ENCODE measurements around the gene ADAM22. TPM values are rescaled to one million over a fixed set of nuclear protein-coding genes. Genes with fewer than 3 reads are reported as not detected.

ADAM22 gene
- total and polyA plus RNA-seq, 4 donors: 0.04 to 0.61 (median 0.15) TPM

DNA sequence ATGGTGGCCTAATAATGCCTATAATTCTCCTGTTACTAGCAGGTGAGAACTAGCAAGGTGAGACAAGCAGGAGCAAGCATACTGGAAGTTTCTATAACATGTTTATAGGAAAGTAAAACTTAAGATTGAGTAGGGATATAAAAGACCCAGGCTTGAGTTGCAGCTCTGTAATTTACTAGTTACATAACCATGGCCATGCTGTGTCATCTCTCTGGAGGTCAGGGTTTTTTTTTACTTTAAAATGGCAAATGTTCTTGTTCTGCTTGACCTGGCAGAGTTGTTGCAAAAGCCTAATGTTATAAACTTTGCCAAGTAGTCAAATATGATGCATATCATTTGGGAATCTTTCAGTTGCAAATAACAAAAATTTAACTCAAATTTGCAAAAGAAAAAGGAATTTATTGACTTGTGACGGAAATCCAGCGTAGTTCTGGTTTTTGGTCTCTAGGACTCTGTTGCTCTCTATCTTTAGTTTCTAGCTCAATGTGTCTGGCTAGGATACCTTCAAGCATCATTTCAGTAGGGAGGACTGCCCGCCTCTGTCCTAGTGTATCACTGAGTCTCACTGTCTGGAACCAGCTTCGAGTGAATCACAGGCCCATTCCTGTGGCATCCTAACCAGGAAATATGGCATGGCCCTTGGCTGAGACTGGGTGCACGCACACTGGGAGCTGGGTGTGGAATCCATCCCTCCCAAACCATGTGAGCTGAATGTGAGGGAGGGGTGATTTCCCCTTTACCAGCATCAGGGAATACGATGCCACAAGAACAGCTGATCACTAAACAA, 67.9 kb downstream of the ADAM22 start:
- no peak for DNase-seq (ENCODE audit: low spot score)
- no peaks in the 10 kb centered on the region for H3K36me3 ChIP-seq (ENCODE audit: control insufficient read depth in 4 of 4, insufficient read depth in 3 of 4, low read depth in 1 of 4, low read length in 3 of 4)
- H3K27me3 ChIP-seq (ENCODE audit: control insufficient read depth in 4 of 4, insufficient read depth in 4 of 4, low read length in 3 of 4): no peaks in the 10 kb centered on the region
- no peaks in the 10 kb centered on the region for H3K9me3 ChIP-seq (ENCODE audit: control insufficient read depth in 4 of 4, low read length in 3 of 4)
- H3K27ac ChIP-seq (ENCODE audit: low read depth in 1 of 2, low read length in 2 of 2): no peak overlapping the region
- TF ChIP-seq EGR1 (IDR thresholded peaks at IDR 0.05; ENCODE audit: low read depth in 2 of 2) (no peak), HNF4G (IDR thresholded peaks at IDR 0.05) (no peak), GABPA (IDR thresholded peaks at IDR 0.05 in 1 of 2, conservative IDR thresholded peaks at IDR 0.05 in 1 of 2) (no peak), FOXA1 (IDR thresholded peaks at IDR 0.05) (no peak), YY1 (IDR thresholded peaks at IDR 0.05) (no peak), RXRA (IDR thresholded peaks at IDR 0.05) (no peak), JUND (IDR thresholded peaks at IDR 0.05) (no peak), SP1 (IDR thresholded peaks at IDR 0.05) (no peak), FOXA2 (IDR thresholded peaks at IDR 0.05) (no peak)
- TF ChIP-seq, protein P1, sequence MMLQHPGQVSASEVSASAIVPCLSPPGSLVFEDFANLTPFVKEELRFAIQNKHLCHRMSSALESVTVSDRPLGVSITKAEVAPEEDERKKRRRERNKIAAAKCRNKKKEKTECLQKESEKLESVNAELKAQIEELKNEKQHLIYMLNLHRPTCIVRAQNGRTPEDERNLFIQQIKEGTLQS (IDR thresholded peaks at IDR 0.05): no peak
- TF ChIP-seq, protein P2, sequence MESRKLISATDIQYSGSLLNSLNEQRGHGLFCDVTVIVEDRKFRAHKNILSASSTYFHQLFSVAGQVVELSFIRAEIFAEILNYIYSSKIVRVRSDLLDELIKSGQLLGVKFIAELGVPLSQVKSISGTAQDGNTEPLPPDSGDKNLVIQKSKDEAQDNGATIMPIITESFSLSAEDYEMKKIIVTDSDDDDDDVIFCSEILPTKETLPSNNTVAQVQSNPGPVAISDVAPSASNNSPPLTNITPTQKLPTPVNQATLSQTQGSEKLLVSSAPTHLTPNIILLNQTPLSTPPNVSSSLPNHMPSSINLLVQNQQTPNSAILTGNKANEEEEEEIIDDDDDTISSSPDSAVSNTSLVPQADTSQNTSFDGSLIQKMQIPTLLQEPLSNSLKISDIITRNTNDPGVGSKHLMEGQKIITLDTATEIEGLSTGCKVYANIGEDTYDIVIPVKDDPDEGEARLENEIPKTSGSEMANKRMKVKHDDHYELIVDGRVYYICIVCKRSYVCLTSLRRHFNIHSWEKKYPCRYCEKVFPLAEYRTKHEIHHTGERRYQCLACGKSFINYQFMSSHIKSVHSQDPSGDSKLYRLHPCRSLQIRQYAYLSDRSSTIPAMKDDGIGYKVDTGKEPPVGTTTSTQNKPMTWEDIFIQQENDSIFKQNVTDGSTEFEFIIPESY (IDR thresholded peaks at IDR 0.05): no peak
- TF ChIP-seq, protein P3, sequence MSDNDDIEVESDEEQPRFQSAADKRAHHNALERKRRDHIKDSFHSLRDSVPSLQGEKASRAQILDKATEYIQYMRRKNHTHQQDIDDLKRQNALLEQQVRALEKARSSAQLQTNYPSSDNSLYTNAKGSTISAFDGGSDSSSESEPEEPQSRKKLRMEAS (IDR thresholded peaks at IDR 0.05): no peak
- TF ChIP-seq, protein P4, sequence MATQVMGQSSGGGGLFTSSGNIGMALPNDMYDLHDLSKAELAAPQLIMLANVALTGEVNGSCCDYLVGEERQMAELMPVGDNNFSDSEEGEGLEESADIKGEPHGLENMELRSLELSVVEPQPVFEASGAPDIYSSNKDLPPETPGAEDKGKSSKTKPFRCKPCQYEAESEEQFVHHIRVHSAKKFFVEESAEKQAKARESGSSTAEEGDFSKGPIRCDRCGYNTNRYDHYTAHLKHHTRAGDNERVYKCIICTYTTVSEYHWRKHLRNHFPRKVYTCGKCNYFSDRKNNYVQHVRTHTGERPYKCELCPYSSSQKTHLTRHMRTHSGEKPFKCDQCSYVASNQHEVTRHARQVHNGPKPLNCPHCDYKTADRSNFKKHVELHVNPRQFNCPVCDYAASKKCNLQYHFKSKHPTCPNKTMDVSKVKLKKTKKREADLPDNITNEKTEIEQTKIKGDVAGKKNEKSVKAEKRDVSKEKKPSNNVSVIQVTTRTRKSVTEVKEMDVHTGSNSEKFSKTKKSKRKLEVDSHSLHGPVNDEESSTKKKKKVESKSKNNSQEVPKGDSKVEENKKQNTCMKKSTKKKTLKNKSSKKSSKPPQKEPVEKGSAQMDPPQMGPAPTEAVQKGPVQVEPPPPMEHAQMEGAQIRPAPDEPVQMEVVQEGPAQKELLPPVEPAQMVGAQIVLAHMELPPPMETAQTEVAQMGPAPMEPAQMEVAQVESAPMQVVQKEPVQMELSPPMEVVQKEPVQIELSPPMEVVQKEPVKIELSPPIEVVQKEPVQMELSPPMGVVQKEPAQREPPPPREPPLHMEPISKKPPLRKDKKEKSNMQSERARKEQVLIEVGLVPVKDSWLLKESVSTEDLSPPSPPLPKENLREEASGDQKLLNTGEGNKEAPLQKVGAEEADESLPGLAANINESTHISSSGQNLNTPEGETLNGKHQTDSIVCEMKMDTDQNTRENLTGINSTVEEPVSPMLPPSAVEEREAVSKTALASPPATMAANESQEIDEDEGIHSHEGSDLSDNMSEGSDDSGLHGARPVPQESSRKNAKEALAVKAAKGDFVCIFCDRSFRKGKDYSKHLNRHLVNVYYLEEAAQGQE (IDR thresholded peaks at IDR 0.05): no peak
- 95% methylated on average over 6 of the region's 6 CpGs for WGBS
- peaks cover 0 to 2% (median 2%) of the 10 kb centered on the region in 4 donors for H3K4me1 ChIP-seq (ENCODE audit: control insufficient read depth in 4 of 4, insufficient read depth in 4 of 4, low read length in 3 of 4)
- H3K9ac ChIP-seq (ENCODE audit: low read depth in 1 of 2, low read length in 2 of 2): no peak overlapping the region
- no peak overlapping the region for H3K4me3 ChIP-seq (ENCODE audit: low read depth in 1 of 3, low read length in 3 of 3)

DNA sequence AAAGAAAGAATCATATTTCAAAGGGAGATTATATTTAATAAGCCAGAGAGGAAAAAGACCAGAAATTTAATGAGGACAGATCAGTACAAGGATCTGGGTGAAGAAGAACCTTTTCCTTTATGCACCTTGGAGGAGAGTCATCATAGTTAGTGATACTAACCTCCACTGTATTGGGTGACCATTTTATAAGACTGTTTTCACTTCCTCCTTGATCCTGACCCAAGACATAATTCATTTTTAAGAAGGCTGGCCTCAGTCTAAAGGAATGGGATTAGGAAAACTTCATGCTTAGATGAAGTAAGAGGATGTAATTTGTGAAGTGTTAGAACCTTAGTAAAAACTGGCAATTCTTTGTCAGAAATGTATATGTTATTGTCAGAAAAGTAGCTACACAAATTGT, 68.6 kb downstream of the ADAM22 start:
- Histone ChIP-seq H3K9me3 (ENCODE audit: control insufficient read depth in 4 of 4, low read length in 3 of 4) (no peaks in the 10 kb centered on the region), H3K4me3 (ENCODE audit: low read depth in 1 of 3, low read length in 3 of 3) (no peak overlapping the region), H3K27me3 (ENCODE audit: control insufficient read depth in 4 of 4, insufficient read depth in 4 of 4, low read length in 3 of 4) (no peaks in the 10 kb centered on the region), H3K9ac (ENCODE audit: low read depth in 1 of 2, low read length in 2 of 2) (no peak overlapping the region), H3K36me3 (ENCODE audit: control insufficient read depth in 4 of 4, insufficient read depth in 3 of 4, low read depth in 1 of 4, low read length in 3 of 4) (no peaks in the 10 kb centered on the region), H3K4me1 (ENCODE audit: control insufficient read depth in 4 of 4, insufficient read depth in 4 of 4, low read length in 3 of 4) (peaks cover 0 to 2% (median 2%) of the 10 kb centered on the region in 4 donors), H3K27ac (ENCODE audit: low read depth in 1 of 2, low read length in 2 of 2) (no peak overlapping the region)
- DNase-seq (ENCODE audit: low spot score): no peak
- TF ChIP-seq JUND (IDR thresholded peaks at IDR 0.05): no peak
- TF ChIP-seq, protein P5, sequence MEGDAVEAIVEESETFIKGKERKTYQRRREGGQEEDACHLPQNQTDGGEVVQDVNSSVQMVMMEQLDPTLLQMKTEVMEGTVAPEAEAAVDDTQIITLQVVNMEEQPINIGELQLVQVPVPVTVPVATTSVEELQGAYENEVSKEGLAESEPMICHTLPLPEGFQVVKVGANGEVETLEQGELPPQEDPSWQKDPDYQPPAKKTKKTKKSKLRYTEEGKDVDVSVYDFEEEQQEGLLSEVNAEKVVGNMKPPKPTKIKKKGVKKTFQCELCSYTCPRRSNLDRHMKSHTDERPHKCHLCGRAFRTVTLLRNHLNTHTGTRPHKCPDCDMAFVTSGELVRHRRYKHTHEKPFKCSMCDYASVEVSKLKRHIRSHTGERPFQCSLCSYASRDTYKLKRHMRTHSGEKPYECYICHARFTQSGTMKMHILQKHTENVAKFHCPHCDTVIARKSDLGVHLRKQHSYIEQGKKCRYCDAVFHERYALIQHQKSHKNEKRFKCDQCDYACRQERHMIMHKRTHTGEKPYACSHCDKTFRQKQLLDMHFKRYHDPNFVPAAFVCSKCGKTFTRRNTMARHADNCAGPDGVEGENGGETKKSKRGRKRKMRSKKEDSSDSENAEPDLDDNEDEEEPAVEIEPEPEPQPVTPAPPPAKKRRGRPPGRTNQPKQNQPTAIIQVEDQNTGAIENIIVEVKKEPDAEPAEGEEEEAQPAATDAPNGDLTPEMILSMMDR (IDR thresholded peaks at IDR 0.05; ENCODE audit: low read depth, low read length, missing input control): no peak
- TF ChIP-seq, protein P3 (IDR thresholded peaks at IDR 0.05): no peak
- no peak for TF ChIP-seq FOXA1 (IDR thresholded peaks at IDR 0.05)
- TF ChIP-seq RAD21 (IDR thresholded peaks at IDR 0.05): no peak
- no peak for TF ChIP-seq FOXA2 (IDR thresholded peaks at IDR 0.05)
- no peak for TF ChIP-seq NR2F2 (IDR thresholded peaks at IDR 0.05)
- no peak for TF ChIP-seq EGR1 (IDR thresholded peaks at IDR 0.05; ENCODE audit: low read depth in 2 of 2)
- TF ChIP-seq, protein P2 (IDR thresholded peaks at IDR 0.05): no peak
- TF ChIP-seq, protein P4 (IDR thresholded peaks at IDR 0.05): no peak
- TF ChIP-seq SP1 (IDR thresholded peaks at IDR 0.05): no peak
- TF ChIP-seq RXRA (IDR thresholded peaks at IDR 0.05): no peak

Data from liver (tissue), 9 donors.